GM06990 (cell line): Measurements from ENCODE around the gene GABRB2.

Experiments
- DNase-seq: peaks from one replicate; pipeline ENCODE4 v3.0.0-alpha.2; 2011; ENCODE audit not compliant: insufficient read length; ENCODE audit errors: extremely low read depth
- H3K27me3 ChIP-seq: replicated peaks from 2 replicates; pipeline ENCODE4 v1.6.0; 2011; ENCODE audit warnings: low read length; ENCODE audit not compliant: control insufficient read depth, insufficient read depth
- H3K36me3 ChIP-seq: 2 replicates; pipeline ENCODE4 v1.5.1; 2011; ENCODE audit warnings: low read length; ENCODE audit not compliant: control insufficient read depth, insufficient read depth
- H3K4me3 ChIP-seq: replicated peaks from 2 replicates; pipeline ENCODE4 v1.5.1; 2011; ENCODE audit warnings: low read depth, mild to moderate bottlenecking, control low read depth, low read length
- TF ChIP-seq, protein P1 (sequence below): IDR thresholded peaks from 2 replicates; pipeline ENCODE4 v1.5.1; 2011; ENCODE audit warnings: low read length, control low read depth, mild to moderate bottlenecking, inconsistent platforms; ENCODE audit not compliant: insufficient read depth, poor library complexity, severe bottlenecking

GABRB2 gene

GRCh38 chr5:161481922-161482321, 64.6 kb downstream of the GABRB2 start:
- Histone ChIP-seq H3K4me3 (no peak overlapping the region), H3K27me3 (no peaks in the 10 kb centered on the region), H3K36me3 (no peaks in the 10 kb centered on the region)
- no peak for DNase-seq
- TF ChIP-seq, protein P1, sequence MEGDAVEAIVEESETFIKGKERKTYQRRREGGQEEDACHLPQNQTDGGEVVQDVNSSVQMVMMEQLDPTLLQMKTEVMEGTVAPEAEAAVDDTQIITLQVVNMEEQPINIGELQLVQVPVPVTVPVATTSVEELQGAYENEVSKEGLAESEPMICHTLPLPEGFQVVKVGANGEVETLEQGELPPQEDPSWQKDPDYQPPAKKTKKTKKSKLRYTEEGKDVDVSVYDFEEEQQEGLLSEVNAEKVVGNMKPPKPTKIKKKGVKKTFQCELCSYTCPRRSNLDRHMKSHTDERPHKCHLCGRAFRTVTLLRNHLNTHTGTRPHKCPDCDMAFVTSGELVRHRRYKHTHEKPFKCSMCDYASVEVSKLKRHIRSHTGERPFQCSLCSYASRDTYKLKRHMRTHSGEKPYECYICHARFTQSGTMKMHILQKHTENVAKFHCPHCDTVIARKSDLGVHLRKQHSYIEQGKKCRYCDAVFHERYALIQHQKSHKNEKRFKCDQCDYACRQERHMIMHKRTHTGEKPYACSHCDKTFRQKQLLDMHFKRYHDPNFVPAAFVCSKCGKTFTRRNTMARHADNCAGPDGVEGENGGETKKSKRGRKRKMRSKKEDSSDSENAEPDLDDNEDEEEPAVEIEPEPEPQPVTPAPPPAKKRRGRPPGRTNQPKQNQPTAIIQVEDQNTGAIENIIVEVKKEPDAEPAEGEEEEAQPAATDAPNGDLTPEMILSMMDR = no peak

DNA sequence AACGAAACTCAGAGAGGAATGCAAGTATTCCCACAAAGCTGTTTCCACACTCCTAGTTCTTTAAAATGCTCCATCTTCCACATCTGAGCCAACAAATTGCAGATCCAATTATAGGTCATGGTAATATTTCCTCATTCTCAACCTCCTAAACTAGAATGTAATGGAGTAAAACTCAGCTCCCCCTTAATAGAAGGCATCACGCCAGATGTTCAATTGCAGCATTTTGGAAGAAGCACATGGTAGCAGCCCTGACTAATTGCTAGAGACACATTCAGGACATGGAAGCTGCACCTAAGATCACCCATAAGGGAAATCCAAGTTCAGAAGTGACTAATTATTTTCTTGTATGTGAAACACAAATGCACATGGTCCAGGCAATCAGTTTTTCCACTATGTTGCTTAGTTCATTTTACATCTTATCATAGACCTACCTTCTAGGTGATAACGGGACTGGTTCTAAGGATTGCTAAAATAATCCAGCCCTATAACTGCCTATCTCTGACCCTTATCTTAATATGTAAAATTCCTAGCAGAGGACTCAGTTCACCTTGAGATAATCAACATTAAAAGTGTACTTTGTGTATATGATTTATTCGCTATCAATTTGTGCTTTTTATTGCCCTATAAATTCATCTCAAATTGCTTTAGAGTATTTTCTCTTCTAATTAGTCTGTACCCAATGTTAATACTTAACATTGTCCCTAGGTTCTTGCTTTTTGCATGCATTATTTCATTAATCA, 75.1 kb downstream of the GABRB2 start:
- H3K27me3 ChIP-seq = no peaks in the 10 kb centered on the region

DNA sequence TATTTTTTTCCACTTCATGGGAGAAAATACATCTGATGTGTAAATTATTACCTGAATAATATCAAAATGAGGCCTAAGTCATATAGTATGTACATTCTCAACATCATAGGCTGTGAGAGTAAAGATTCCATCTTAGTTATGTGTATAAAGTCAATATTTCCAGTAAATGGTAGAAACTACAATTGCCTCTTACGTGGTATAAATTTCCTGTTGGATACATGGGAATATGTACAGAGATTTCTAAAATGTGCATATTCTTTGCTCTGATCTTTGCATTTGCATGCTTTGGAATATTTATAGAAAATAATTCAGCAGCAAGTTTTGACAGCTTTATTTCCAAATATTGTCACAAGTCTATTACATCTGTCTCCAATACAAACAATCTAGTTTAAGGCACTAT, 78.8 kb downstream of the GABRB2 start:
- Histone ChIP-seq H3K4me3 (no peak overlapping the region), H3K36me3 (no peaks in the 10 kb centered on the region), H3K27me3 (no peaks in the 10 kb centered on the region)
- no peak for DNase-seq
- TF ChIP-seq, protein P1 = no peak

More for the DNA sequence above, 75.1 kb downstream of the GABRB2 start:
- DNase-seq = no peak
- H3K4me3 ChIP-seq = no peak overlapping the region
- no peaks in the 10 kb centered on the region for H3K36me3 ChIP-seq
- TF ChIP-seq, protein P1 = no peak

DNA sequence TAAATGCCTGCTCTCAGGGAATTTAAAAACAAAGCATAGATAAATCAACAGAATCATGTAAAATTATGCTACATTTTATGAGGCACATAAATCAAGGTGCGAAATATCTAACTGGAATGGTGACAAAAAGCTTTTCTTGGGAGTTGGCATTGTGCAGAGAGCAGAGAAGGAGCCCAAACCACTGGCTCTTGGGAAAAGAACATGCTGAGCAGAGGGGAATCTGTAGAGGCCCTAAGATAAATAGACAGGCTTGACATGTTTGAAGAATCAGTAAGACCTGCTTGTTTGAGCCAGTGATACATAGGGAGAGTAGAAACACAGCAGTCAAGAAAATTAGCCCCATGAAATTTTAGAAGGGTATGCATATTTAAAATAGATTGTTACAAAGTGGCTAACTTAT, 85.8 kb downstream of the GABRB2 start:
- Histone ChIP-seq H3K4me3 (no peak overlapping the region), H3K36me3 (no peaks in the 10 kb centered on the region), H3K27me3 (no peaks in the 10 kb centered on the region)
- DNase-seq = no peak
- TF ChIP-seq, protein P1 = no peak

DNA sequence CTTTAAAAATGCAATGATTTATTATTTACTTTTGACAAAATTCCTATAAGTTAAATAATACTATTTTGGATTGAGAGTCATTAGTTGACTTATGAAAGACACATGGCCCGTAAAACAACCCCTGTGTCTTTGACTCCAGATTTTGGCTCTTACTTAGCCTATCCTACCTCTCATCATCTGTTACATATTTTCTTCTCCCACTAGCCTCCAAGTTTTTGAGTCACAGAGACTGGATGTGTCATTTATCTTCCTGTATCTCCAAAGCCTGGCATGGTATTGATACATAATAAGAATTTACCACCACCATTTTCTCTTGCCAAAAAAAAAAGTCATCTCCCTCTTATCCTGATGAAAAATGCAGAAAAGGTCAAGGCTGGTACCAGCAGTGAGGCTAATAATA, 99.9 kb downstream of the GABRB2 start:
- DNase-seq = no peak
- TF ChIP-seq, protein P1 = no peak

More for the DNA sequence above, 99.9 kb downstream of the GABRB2 start:
- no peaks in the 10 kb centered on the region for H3K27me3 ChIP-seq
- no peaks in the 10 kb centered on the region for H3K36me3 ChIP-seq
- H3K4me3 ChIP-seq = no peak overlapping the region
